GM12874 (cell line): Measurements from ENCODE around the gene G6PC1.

ENCODE experiments used
- CTCF ChIP-seq: IDR thresholded peaks from 2 replicates; pipeline ENCODE4 v1.5.1; 2011; ENCODE audit warnings: low read depth, mild to moderate bottlenecking, control low read depth, low read length, moderate library complexity; ENCODE audit not compliant: insufficient read depth

The G6PC1 gene

DNA sequence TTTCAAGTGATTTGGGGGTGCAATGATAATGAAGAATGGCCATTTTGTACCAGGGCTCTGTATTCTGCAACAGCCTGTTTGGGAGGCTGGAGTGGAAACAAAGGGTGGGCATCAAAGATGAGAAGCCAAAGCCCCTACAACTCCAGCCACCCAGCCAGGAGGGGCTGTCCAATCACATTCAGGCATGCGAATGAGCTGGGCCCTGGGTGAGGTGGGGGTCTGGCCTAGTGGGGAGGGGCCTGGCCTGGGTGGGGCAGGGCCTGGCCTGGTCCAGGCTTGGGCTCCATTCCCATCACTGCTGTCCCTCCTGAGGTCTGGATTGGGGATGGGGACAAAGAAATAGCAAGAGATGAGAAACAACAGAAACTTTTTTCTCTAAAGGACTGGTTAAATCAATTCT is 43.2 kb upstream of the G6PC1 start:
- no peak for TF ChIP-seq CTCF

GRCh38 chr17:42865638-42866094 is 34.9 kb upstream of the G6PC1 start:
- TF ChIP-seq CTCF, result no peak

GRCh38 chr17:42866216-42866615 is 34.4 kb upstream of the G6PC1 start:
- no peak for TF ChIP-seq CTCF

- no peak for TF ChIP-seq CTCF
These were observed 33.7 kb upstream of the G6PC1 start for GRCh38 chr17:42866631-42867575.

- TF ChIP-seq CTCF, result no peak
These were observed 32.3 kb upstream of the G6PC1 start for GRCh38 chr17:42868338-42868737.

- TF ChIP-seq CTCF, result no peak
These were observed 29.0 kb upstream of the G6PC1 start for GRCh38 chr17:42871647-42872046.

DNA sequence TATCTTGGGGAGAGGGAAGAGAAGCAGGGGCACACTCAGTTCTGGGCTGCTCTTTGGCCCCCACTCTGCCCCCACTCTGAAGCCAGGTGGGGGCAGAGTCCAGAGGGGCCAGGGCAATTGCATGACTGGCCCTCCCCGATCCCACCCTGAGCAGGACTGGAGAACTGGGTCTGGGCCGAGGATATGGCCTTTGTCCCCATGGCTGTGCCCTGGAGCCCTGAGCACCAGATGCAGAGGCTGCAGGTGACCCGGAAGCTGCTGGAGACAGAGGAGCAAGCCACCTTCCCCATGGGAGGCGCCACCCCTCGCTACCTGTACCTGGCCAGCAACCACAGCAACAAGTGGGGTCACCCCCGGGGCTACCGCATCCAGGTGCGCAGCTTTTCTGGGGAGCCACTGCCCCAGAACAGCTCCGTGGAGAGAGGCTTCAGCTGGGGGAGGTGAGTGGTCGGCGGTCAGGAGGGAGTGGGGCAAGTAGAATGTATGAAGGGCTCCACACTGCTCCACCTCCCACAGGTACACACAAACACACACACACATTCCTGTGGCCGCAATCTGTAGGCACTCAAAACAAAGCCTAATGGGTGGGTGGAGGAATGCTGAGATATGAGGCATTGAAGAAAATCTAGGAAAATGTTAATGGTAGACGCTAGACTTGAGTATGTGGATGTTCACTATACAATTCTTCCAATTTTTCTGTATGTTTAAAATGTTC is 28.2 kb upstream of the G6PC1 start:
- no peak for TF ChIP-seq CTCF
